ENCODE measurements around the gene MUC4.

GRCh38 chr3:195727606-195728195 lies 84.0 kb downstream of the MUC4 start:
- TF ChIP-seq CTCF (IDR thresholded peaks at IDR 0.05; ENCODE audit: low read depth, low read length, missing input control) (no peak), JUND (IDR thresholded peaks at IDR 0.05) (no peak), YY1 (IDR thresholded peaks at IDR 0.05) (no peak), SP1 (IDR thresholded peaks at IDR 0.05) (no peak), REST (IDR thresholded peaks at IDR 0.05) (no peak), ZBTB33 (IDR thresholded peaks at IDR 0.05) (no peak), ATF3 (IDR thresholded peaks at IDR 0.05) (no peak), TAF1 (conservative IDR thresholded peaks at IDR 0.05) (no peak), RAD21 (IDR thresholded peaks at IDR 0.05) (no peak), MAX (IDR thresholded peaks at IDR 0.05) (no peak), RXRA (IDR thresholded peaks at IDR 0.05) (no peak), EGR1 (IDR thresholded peaks at IDR 0.05; ENCODE audit: low read depth in 2 of 2) (no peak), FOXA2 (IDR thresholded peaks at IDR 0.05) (no peak)

Measured in liver (tissue), 3 donors.